ENCODE data around the gene TRMT13.

The TRMT13 gene

GRCh38 chr1:100134872-100135271 lies 1.9 kb downstream of the TRMT13 start:
- H3K4me3 ChIP-seq (ENCODE audit: low read length): no peak overlapping the region
- peak; percentile 25 for DNase-seq (ENCODE audit: low read depth)
- TF ChIP-seq CTCF (conservative IDR thresholded peaks at IDR 0.05; ENCODE audit: low read length): peak; percentile 18; the same call in 1 of the 2 replicates

GRCh38 chr1:100137602-100138001 lies 4.6 kb downstream of the TRMT13 start:
- TF ChIP-seq CTCF (conservative IDR thresholded peaks at IDR 0.05; ENCODE audit: low read length): no peak
- H3K4me3 ChIP-seq (ENCODE audit: low read length): no peak overlapping the region
- no peak for DNase-seq (ENCODE audit: low read depth)

- TF ChIP-seq CTCF (conservative IDR thresholded peaks at IDR 0.05; ENCODE audit: low read length): no peak
- H3K4me3 ChIP-seq (ENCODE audit: low read length): no peak overlapping the region
- DNase-seq (ENCODE audit: low read depth): no peak
These were observed 8.2 kb downstream of the TRMT13 start for GRCh38 chr1:100141192-100141591.

GRCh38 chr1:100142343-100142742 lies 9.4 kb downstream of the TRMT13 start:
- no peak for TF ChIP-seq CTCF (conservative IDR thresholded peaks at IDR 0.05; ENCODE audit: low read length)
- no peak for DNase-seq (ENCODE audit: low read depth)
- H3K4me3 ChIP-seq (ENCODE audit: low read length): no peak overlapping the region

GRCh38 chr1:100145116-100145515 lies 12.2 kb downstream of the TRMT13 start:
- H3K4me3 ChIP-seq (ENCODE audit: low read length): no peak overlapping the region
- TF ChIP-seq CTCF (conservative IDR thresholded peaks at IDR 0.05; ENCODE audit: low read length): no peak

GRCh38 chr1:100146958-100147357 lies 14.0 kb downstream of the TRMT13 start:
- no peak overlapping the region for H3K4me3 ChIP-seq (ENCODE audit: low read length)
- no peak for TF ChIP-seq CTCF (conservative IDR thresholded peaks at IDR 0.05; ENCODE audit: low read length)
- DNase-seq (ENCODE audit: low read depth): no peak

More at GRCh38 chr1:100145116-100145515, 12.2 kb downstream of the TRMT13 start:
- DNase-seq (ENCODE audit: low read depth): no peak

GRCh38 chr1:100147875-100148274 lies 14.9 kb downstream of the TRMT13 start:
- TF ChIP-seq CTCF (conservative IDR thresholded peaks at IDR 0.05; ENCODE audit: low read length): no peak
- no peak overlapping the region for H3K4me3 ChIP-seq (ENCODE audit: low read length)
- DNase-seq (ENCODE audit: low read depth): no peak
